Transverse colon (tissue), 4 donors: ENCODE measurements around the gene CRB2. TPM values are rescaled to one million over a fixed set of nuclear protein-coding genes. Genes with fewer than 3 reads are reported as not detected.

Experiments
- DNase-seq: peaks from one replicate; pipeline ENCODE4 v3.0.0-alpha.2; 2019
- H3K27ac ChIP-seq, 4 donors: fragments of 200-600 bp; sonication (generic); 2 replicates each; pipeline ENCODE4 v1.5.1; 2016 to 2018; ENCODE audit warnings: inconsistent platforms in 4 of 4
- H3K27me3 ChIP-seq: fragments of 200-600 bp; sonication (generic); 2 replicates; pipeline ENCODE4 v1.5.1; 2017; ENCODE audit warnings: inconsistent platforms
- H3K36me3 ChIP-seq, 4 donors: fragments of 200-600 bp; sonication (generic); 2 replicates each; pipeline ENCODE4 v1.5.1; 2017 to 2019; ENCODE audit warnings: inconsistent platforms in 4 of 4
- H3K4me1 ChIP-seq, 4 donors: fragments of 200-600 bp; sonication (generic); 2 replicates each; pipeline ENCODE4 v1.5.1; 2017 to 2020; ENCODE audit warnings: inconsistent platforms in 4 of 4
- H3K4me3 ChIP-seq, 4 donors: fragments of 200-600 bp; sonication (generic); 1 replicate in 1 of 4; 2 replicates in 3 of 4; pipeline versions ENCODE4 v1.5.1 to v1.6.1; 2017 to 2019; ENCODE audit warnings: inconsistent platforms in 4 of 4
- H3K9me3 ChIP-seq, 2 donors: fragments of 200-600 bp; sonication (generic); 2 replicates each; pipeline ENCODE4 v1.5.1; 2017 to 2019; ENCODE audit warnings: inconsistent platforms in 2 of 2
- EP300 ChIP-seq: sonication (generic); formaldehyde crosslinking; IDR thresholded peaks from one replicate; pipeline ENCODE4 v1.6.1; 2017; ENCODE audit warnings: antibody characterized with exemption, low read depth
- POLR2A ChIP-seq: fragments of 450-650 bp; IDR thresholded peaks from one replicate; pipeline ENCODE4 v1.6.1; 2016; ENCODE audit warnings: antibody characterized with exemption, mild to moderate bottlenecking, moderate library complexity
- POLR2AphosphoS5 ChIP-seq, 3 donors: sonication (generic); formaldehyde crosslinking; IDR thresholded peaks; one replicate each; pipeline ENCODE4 v1.6.1; 2016; ENCODE audit warnings: antibody characterized with exemption in 3 of 3
- WGBS, 2 donors: methylation state at CpG; one replicate each; pipeline ENCODE4 v1.1.5; 2018; ENCODE audit warnings: low coverage in 1 of 2; 5-methylcytosine and 5-hydroxymethylcytosine counted together
- in situ Hi-C, 4 donors: fragments of 200-750 bp; cut with MboI; loops; one replicate each; pipeline versions ENCODE4 v1.15.0 to v1.15.1; 2017; ENCODE audit warnings: low sequenced_read_pairs in 3 of 4, low pct_ligation_motif_present in 1 of 4, low pct_unique_long_range_greater_than_20kb in 1 of 4
- intact Hi-C: fragments of 100-400 bp; cut with DNase I; formaldehyde crosslinking; loops from one replicate; pipeline ENCODE4 v1.15.1; 2023; ENCODE audit warnings: low total_unique reads
- total RNA-seq, 4 donors: library from RNA; depleted of rRNA; stranded (reverse); fragments of >200 nt; gene quantifications; one replicate each; pipeline ENCODE4 v1.1.0, GENCODE V29; 2016
- TF ChIP-seq, protein P1 (sequence below), 5 experiments: fragments of 200-600 bp in 3 of 5; fragments of 450-650 bp in 2 of 5; sonication (generic) in 3 of 5; IDR thresholded peaks; 1 replicate in 2 of 5; 2 replicates in 3 of 5; pipeline ENCODE4 v1.5.1; 2016 to 2017; ENCODE audit warnings: antibody characterized with exemption in 5 of 5, inconsistent platforms in 3 of 5, mild to moderate bottlenecking in 2 of 5, moderate library complexity in 1 of 5

CRB2 gene
- total RNA-seq, 4 donors from 2014 or later: 0.32 to 0.82 (median 0.75) TPM; not detected in 1

DNA sequence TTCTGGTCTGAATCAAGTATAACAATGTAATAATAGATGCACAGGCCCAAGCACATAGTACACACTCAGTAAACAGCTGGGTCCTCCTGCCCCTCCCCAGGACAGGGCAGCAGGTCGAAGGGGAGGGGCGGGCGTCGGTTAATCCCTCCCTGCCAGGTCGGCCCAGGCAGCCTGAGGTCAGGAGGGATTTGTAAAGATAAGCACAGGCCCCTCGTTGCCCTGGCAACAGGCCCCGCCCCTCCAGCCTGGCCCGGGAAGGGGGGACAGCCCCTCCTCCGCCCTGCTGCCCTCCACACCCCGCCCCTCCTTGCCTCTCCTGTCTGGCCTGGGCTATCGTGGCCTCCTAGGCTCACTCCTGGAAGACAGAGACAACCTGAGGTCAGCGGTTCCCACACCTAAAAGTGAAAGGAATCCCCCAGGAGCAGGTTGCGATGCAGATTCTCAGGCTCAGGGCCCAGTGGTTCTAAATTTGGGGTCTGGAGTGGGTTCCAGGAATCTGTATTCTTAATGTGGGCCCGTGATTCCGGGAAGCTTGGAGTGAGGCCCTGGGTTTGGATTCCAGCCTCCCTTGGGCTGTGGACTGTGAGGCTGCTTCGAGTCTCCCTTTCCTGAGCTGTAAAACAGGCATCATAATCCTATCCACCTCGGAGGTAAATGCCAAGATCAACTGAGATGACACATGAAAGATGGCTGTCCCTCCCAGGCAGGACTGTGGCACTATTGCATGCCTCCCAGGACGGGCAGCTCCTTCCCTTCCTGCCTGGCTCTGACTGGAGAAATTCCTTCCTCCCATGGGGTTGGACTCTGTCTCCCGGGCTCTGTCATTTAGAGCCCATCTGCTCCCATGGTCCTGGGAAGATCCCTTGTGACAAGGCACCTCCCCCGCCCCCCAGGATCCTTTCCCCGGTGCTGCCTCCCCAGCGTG is 4.4 kb downstream of the CRB2 start:
- Histone ChIP-seq H3K4me1 (peaks cover 3 to 39% (median 19%) of the 10 kb centered on the region in 4 donors), H3K36me3 (no peaks in the 10 kb centered on the region), H3K27ac (peak overlapping the region; percentile 28 to 64 (median 48)), H3K27me3 (no peaks in the 10 kb centered on the region), H3K4me3 (no peak overlapping the region), H3K9me3 (no peaks in the 10 kb centered on the region)
- 23% methylated on average over 19 of the region's 22 CpGs; no CpG with 5 or more reads in 1 of the 2 donors for WGBS, 2 donors
- intact Hi-C loops (no loop called here), in situ Hi-C loops (no loop called here)
- TF ChIP-seq POLR2AphosphoS5 (IDR thresholded peaks at IDR 0.05): no peak
- TF ChIP-seq, protein P1, sequence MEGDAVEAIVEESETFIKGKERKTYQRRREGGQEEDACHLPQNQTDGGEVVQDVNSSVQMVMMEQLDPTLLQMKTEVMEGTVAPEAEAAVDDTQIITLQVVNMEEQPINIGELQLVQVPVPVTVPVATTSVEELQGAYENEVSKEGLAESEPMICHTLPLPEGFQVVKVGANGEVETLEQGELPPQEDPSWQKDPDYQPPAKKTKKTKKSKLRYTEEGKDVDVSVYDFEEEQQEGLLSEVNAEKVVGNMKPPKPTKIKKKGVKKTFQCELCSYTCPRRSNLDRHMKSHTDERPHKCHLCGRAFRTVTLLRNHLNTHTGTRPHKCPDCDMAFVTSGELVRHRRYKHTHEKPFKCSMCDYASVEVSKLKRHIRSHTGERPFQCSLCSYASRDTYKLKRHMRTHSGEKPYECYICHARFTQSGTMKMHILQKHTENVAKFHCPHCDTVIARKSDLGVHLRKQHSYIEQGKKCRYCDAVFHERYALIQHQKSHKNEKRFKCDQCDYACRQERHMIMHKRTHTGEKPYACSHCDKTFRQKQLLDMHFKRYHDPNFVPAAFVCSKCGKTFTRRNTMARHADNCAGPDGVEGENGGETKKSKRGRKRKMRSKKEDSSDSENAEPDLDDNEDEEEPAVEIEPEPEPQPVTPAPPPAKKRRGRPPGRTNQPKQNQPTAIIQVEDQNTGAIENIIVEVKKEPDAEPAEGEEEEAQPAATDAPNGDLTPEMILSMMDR (IDR thresholded peaks at IDR 0.05): no peak
- no peak for TF ChIP-seq POLR2A
- TF ChIP-seq EP300: no peak
- peak; percentile 87 for DNase-seq

DNA sequence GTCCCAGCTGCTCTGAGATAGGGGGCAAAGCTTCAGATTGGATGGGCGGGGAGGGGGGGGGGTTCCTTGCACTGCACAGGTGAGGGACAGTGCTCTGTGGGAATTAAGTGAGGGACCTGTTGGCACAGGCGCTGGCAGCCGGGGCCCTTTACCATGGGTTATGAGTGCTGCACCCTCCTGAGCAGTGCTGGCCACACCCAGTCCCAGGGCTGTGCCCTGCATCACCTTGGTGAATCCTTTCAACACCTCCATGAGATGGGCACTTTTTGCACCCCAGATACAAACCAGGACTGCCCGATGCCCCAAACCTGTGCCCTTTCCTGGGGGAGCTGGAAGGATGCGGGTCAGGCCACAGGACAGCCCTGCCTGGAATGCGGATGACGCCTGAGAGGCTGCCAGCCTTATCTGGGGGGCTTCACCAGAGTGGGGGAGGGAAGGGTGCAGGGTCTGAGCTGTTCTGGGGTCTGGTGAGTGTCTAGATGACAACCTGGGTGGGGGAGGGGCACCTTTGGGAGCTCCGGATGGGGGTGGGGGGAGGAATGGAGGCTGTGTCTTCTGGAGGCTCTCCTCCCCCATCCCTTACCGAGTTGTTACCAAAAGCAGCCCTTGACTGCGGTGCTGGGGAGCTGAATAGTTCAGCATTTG is 5.2 kb downstream of the CRB2 start:
- peaks cover 3 to 37% (median 19%) of the 10 kb centered on the region in 4 donors for H3K4me1 ChIP-seq
- peak overlapping the region in 3 of 4 donors; percentile 28 to 64 (median 52) for H3K27ac ChIP-seq
- H3K36me3 ChIP-seq: no peaks in the 10 kb centered on the region
- no peak overlapping the region for H3K4me3 ChIP-seq
- TF ChIP-seq, protein P1 (IDR thresholded peaks at IDR 0.05): no peak
- TF ChIP-seq POLR2AphosphoS5 (IDR thresholded peaks at IDR 0.05) (no peak), POLR2A (no peak), EP300 (no peak)
- no peaks in the 10 kb centered on the region for H3K27me3 ChIP-seq
- intact Hi-C loops: no loop called here
- 65% methylated on average over 8 of the region's 10 CpGs; no CpG with 5 or more reads in 1 of the 2 donors for WGBS, 2 donors
- peak; percentile 58 for DNase-seq
- H3K9me3 ChIP-seq: no peaks in the 10 kb centered on the region
- in situ Hi-C loops: no loop called here

DNA sequence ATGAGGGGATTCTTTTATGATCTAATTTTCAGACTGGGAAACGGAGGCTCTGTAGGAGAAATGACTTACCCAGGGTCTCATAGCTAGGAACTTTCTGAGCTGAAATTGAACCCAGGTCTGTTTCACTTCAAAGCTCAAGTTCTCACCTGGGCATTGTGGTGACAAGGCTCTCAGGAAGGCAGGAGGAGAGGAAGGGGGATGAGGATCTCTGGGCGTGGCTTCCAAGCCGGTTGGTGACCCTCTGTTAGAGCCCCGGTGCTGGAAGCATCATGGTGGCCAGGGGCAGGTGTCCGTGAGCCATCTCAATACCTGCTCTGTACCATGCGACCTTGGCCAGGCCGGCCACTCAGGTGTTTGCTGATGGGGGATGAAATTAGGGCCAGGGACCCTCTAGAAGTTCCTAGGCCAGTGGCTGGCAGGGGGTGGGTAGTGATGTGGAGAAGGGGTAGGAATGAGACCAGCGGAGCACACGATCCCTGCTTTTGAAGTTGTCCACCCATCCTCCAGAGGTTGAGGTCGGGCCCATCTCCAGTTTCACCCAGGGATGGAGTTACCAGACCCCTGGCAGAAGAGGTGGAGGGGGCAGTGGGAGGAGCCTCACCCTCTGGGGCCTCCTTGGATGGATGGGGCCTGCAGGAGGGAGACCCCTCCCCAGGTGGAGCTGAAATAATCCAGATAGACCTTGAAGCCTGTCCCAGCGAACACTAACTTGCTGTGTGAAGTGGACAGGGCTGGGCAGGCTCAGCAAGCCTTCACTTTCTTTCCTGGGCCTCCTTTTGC is 5.9 kb downstream of the CRB2 start:
- H3K27ac ChIP-seq: no peak overlapping the region
- peaks cover 3 to 30% (median 19%) of the 10 kb centered on the region in 4 donors for H3K4me1 ChIP-seq
- no peak overlapping the region for H3K4me3 ChIP-seq
- H3K27me3 ChIP-seq: no peaks in the 10 kb centered on the region
- H3K36me3 ChIP-seq: no peaks in the 10 kb centered on the region
- 80 to 85% methylated on average over 2 to 11 of the region's 11 CpGs for WGBS, 2 donors
- in situ Hi-C loops: no loop called here
- intact Hi-C loops: no loop called here
- DNase-seq: no peak
- H3K9me3 ChIP-seq: no peaks in the 10 kb centered on the region
- TF ChIP-seq POLR2A (no peak), EP300 (no peak), POLR2AphosphoS5 (IDR thresholded peaks at IDR 0.05) (no peak)
- TF ChIP-seq, protein P1 (IDR thresholded peaks at IDR 0.05): no peak
